DND-41 (cell line): ENCODE results near the gene HGS.

ENCODE experiments used
- ATAC-seq: fragments of 200-7000 bp; cut with Tn5 transposase; 3 replicates; pipeline ENCODE4 v1.9.1; 2021; ENCODE audit warnings: low read depth; ENCODE audit not compliant: insufficient read depth
- DNase-seq: peaks from one replicate; pipeline ENCODE4 v3.0.0-alpha.2; 2020
- H2AFZ ChIP-seq: 2 replicates; pipeline ENCODE4 v1.6.0; 2012; ENCODE audit warnings: low read depth, low read length
- H3K27ac ChIP-seq: 2 replicates; pipeline ENCODE4 v1.5.1; 2012; ENCODE audit warnings: low read length, inconsistent platforms
- H3K27me3 ChIP-seq: fragments of 200-600 bp; sonication (generic); 2 replicates; pipeline ENCODE4 v1.6.0; 2012; ENCODE audit warnings: low read length, mild to moderate bottlenecking, inconsistent platforms; ENCODE audit not compliant: insufficient read depth, poor library complexity
- H3K36me3 ChIP-seq: 2 replicates; pipeline ENCODE4 v1.5.1; 2012; ENCODE audit warnings: low read length, inconsistent platforms; ENCODE audit not compliant: insufficient read depth
- H3K4me1 ChIP-seq: 2 replicates; pipeline ENCODE4 v1.5.1; 2012; ENCODE audit warnings: mild to moderate bottlenecking, low read length; ENCODE audit not compliant: insufficient read depth
- H3K4me2 ChIP-seq: 2 replicates; pipeline ENCODE4 v1.6.0; 2012; ENCODE audit warnings: mild to moderate bottlenecking, moderate library complexity, low read length, inconsistent platforms; ENCODE audit not compliant: insufficient read depth
- H3K4me3 ChIP-seq, 2 experiments: fragments of 200-600 bp in 1 of 2; shearing (Covaris generic) in 1 of 2; 2 replicates each; pipeline ENCODE4 v1.5.1; 2012 to 2016; ENCODE audit warnings: inconsistent platforms in 2 of 2, low read length in 2 of 2, mild to moderate bottlenecking in 2 of 2, low read depth in 1 of 2, moderate library complexity in 1 of 2
- H3K79me2 ChIP-seq: 2 replicates; pipeline ENCODE4 v1.6.0; 2012; ENCODE audit warnings: low read length, inconsistent platforms; ENCODE audit not compliant: insufficient read depth
- H3K9ac ChIP-seq: 2 replicates; pipeline ENCODE4 v1.6.0; 2012; ENCODE audit warnings: low read depth, mild to moderate bottlenecking, inconsistent platforms, low read length, moderate library complexity
- H3K9me3 ChIP-seq: 2 replicates; pipeline ENCODE4 v1.5.1; 2012; ENCODE audit warnings: low read length, moderate library complexity, mild to moderate bottlenecking, inconsistent platforms; ENCODE audit not compliant: insufficient read depth, severe bottlenecking
- H4K20me1 ChIP-seq: 2 replicates; pipeline ENCODE4 v1.6.0; 2012; ENCODE audit warnings: low read length; ENCODE audit not compliant: insufficient read depth
- CTCF ChIP-seq: IDR thresholded peaks from 2 replicates; pipeline ENCODE4 v1.5.1; 2012; ENCODE audit warnings: borderline replicate concordance, low read length, moderate library complexity, mild to moderate bottlenecking; ENCODE audit not compliant: poor library complexity, severe bottlenecking; ENCODE audit errors: extremely low read depth
- EZH2 ChIP-seq: IDR thresholded peaks from 3 replicates; pipeline ENCODE4 v1.6.1; 2012; ENCODE audit warnings: borderline replicate concordance, low read depth, mild to moderate bottlenecking, moderate library complexity, low read length, inconsistent platforms; ENCODE audit not compliant: severe bottlenecking

Gene HGS

GRCh38 chr17:81723651-81724209 is 39.9 kb downstream of the HGS start:
- no peak for TF ChIP-seq CTCF
- Histone ChIP-seq H3K27ac (no peak overlapping the region), H2AFZ (no peak overlapping the region), H3K9ac (no peak overlapping the region), H4K20me1 (0 out of 2 replicates have a peak, but pooled peaks cover 4% of the 10 kb centered on the region), H3K4me1 (no peaks in the 10 kb centered on the region), H3K36me3 (peaks cover 10% of the 10 kb centered on the region), H3K79me2 (no peaks in the 10 kb centered on the region), H3K4me3 (no peak overlapping the region), H3K4me2 (no peak overlapping the region), H3K9me3 (no peaks in the 10 kb centered on the region), H3K27me3 (no peaks in the 10 kb centered on the region)
- DNase-seq (no peak), ATAC-seq (no peak)

DNA sequence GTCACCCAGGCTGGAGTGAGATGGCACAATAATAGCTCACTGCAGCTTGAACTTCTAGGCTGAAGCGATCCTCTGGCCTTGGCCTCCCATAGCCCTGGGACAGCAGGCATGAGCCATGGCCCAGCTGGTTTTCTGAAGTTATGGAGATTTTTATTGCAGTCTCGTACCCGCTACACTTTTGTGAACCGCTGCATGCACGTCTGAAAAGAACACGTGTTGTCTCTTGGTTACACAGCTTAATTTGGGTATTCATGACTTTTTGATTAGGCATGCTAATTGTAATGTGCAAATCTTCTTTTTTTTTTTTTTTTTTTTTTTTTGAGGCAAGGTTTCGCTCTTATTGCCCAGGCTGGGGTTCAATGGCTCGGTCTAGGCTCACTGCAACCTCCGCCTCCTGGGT is 41.6 kb downstream of the HGS start:
- Histone ChIP-seq H3K9me3 (no peaks in the 10 kb centered on the region), H3K36me3 (no peaks in the 10 kb centered on the region), H3K79me2 (no peaks in the 10 kb centered on the region), H2AFZ (no peak overlapping the region), H3K4me2 (no peak overlapping the region), H3K27ac (no peak overlapping the region), H3K4me3 (no peak overlapping the region), H3K27me3 (no peaks in the 10 kb centered on the region), H3K9ac (no peak overlapping the region), H3K4me1 (no peaks in the 10 kb centered on the region), H4K20me1 (0 out of 2 replicates have a peak, but pooled peaks cover under 1% of the 10 kb centered on the region)
- no peak for ATAC-seq
- TF ChIP-seq EZH2, result no peak
- no peak for TF ChIP-seq CTCF
- no peak for DNase-seq

- Histone ChIP-seq H3K4me3 (no peak overlapping the region), H2AFZ (no peak overlapping the region), H4K20me1 (no peaks in the 10 kb centered on the region), H3K4me2 (no peak overlapping the region), H3K79me2 (no peaks in the 10 kb centered on the region), H3K36me3 (no peaks in the 10 kb centered on the region), H3K27me3 (no peaks in the 10 kb centered on the region), H3K9me3 (no peaks in the 10 kb centered on the region), H3K9ac (no peak overlapping the region), H3K4me1 (no peaks in the 10 kb centered on the region), H3K27ac (no peak overlapping the region)
- ATAC-seq, result no peak
- DNase-seq, result no peak
- TF ChIP-seq CTCF (no peak), EZH2 (no peak)
Observed at GRCh38 chr17:81726004-81726403, 42.2 kb downstream of the HGS start.

DNA sequence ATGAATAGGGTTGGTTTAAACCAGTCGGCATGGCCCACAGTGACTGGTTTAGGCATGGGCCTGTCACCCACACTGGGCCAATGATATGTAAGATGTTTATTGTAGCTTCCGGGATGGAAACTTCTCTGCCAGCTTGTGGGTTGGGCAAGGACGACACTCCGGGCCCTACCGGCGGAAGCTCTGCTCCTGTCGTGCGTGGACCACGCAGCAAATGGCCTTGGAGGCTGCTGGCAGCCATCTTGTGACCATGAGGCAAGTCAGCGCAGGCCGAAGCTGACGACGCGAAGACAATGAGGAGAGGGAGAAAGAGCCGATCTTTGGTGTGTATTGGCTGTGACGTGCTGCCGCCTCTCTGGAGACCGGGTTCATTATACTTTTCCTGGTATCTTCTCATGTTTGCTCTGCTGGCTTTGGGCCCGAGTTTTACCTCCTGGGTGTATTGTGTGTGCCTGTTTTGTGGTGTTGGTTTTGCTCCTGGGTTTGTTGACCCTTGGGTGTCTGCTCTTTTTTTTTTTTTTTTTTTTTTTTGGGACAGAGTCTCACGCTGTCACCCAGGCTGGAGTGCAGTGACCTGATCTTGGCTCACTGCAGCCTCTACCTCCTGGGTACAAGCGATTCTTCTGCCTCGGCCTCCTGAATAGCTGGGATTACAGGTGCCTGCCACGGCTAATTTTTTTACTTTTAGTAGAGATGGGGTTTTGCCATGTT is 43.7 kb downstream of the HGS start:
- no peak for DNase-seq
- H3K4me2 ChIP-seq, result no peak overlapping the region
- no peak overlapping the region for H3K4me3 ChIP-seq
- H2AFZ ChIP-seq, result no peak overlapping the region
- TF ChIP-seq CTCF (no peak), EZH2 (no peak)
- no peak overlapping the region for H3K9ac ChIP-seq
- H3K4me1 ChIP-seq, result no peaks in the 10 kb centered on the region
- H3K79me2 ChIP-seq, result no peaks in the 10 kb centered on the region
- no peak for ATAC-seq
- no peaks in the 10 kb centered on the region for H4K20me1 ChIP-seq
- H3K27ac ChIP-seq, result no peak overlapping the region
- H3K36me3 ChIP-seq, result no peaks in the 10 kb centered on the region
- H3K27me3 ChIP-seq, result peaks cover 2% of the 10 kb centered on the region
- H3K9me3 ChIP-seq, result no peaks in the 10 kb centered on the region
